Left renal pelvis (tissue), 4 donors: ENCODE data around the gene NCAPD2. TPM values are rescaled to one million over a fixed set of nuclear protein-coding genes. Genes with fewer than 3 reads are reported as not detected.

Source experiments
- DNase-seq, 4 donors: peaks; one replicate each; pipeline ENCODE4 v3.0.0-alpha.2; 2013; ENCODE audit warnings: low read depth in 4 of 4, low spot score in 3 of 4
- polyA plus RNA-seq, 4 donors: library from polyadenylated mRNA; unstranded; fragments of 120-200 nt; gene quantifications; one replicate each; pipeline ENCODE4 v1.2.1, GENCODE V29; 2013; ENCODE audit not compliant: insufficient read length in 4 of 4

NCAPD2 gene
- polyA plus RNA-seq, 4 donors, result 52.6 to 63.6 (median 61.8) TPM

GRCh38 chr12:6560501-6561205, 66.8 kb downstream of the NCAPD2 start:
- DNase-seq, result no peak

- DNase-seq, result no peak
These were observed 69.0 kb downstream of the NCAPD2 start for GRCh38 chr12:6562881-6563280.

GRCh38 chr12:6563448-6564050, 69.6 kb downstream of the NCAPD2 start:
- DNase-seq, result no peak

GRCh38 chr12:6567112-6567670, 73.3 kb downstream of the NCAPD2 start:
- DNase-seq, result no peak

- DNase-seq, result no peak
These were observed 75.4 kb downstream of the NCAPD2 start for GRCh38 chr12:6569312-6569711.

GRCh38 chr12:6569786-6570185, 75.9 kb downstream of the NCAPD2 start:
- DNase-seq, result no peak

- DNase-seq, result no peak
These were observed 76.5 kb downstream of the NCAPD2 start for GRCh38 chr12:6570264-6570887.

GRCh38 chr12:6573001-6573400, 79.1 kb downstream of the NCAPD2 start:
- no peak for DNase-seq

GRCh38 chr12:6574576-6575295, 80.8 kb downstream of the NCAPD2 start:
- DNase-seq, result no peak

- DNase-seq, result no peak
These were observed 81.7 kb downstream of the NCAPD2 start for GRCh38 chr12:6575648-6576047.

Other genes with a start within 250 kb of the NCAPD2 start
- gene PLEKHG6, start 183.4 kb upstream of the NCAPD2 start, polyA plus RNA-seq, result 1 to 10 TPM; 1.1 to 7.5 (median 4.7) TPM
- 100 to 1,000 TPM in 2 of 4 donors, 10 to 100 TPM in 2; 82.1 to 173 (median 109) TPM for gene TNFRSF1A, start 152.0 kb upstream of the NCAPD2 start, polyA plus RNA-seq
- 10 to 100 TPM; 12.6 to 77.8 (median 68.9) TPM for gene SCNN1A, start 118.5 kb upstream of the NCAPD2 start, polyA plus RNA-seq
- gene LTBR, start 109.9 kb upstream of the NCAPD2 start, polyA plus RNA-seq, result 10 to 100 TPM; 56.2 to 71.2 (median 61.7) TPM
- gene CD27, start 49.1 kb upstream of the NCAPD2 start, polyA plus RNA-seq, result 1 to 10 TPM in 3 of 4 donors, under 1 TPM in 1; 0.82 to 1.6 (median 1.2) TPM
- 10 to 100 TPM; 11.4 to 23.1 (median 16.9) TPM for gene TAPBPL, start 42.1 kb upstream of the NCAPD2 start, polyA plus RNA-seq
- 10 to 100 TPM; 10.1 to 11.9 (median 10.5) TPM for gene VAMP1, start 23.4 kb upstream of the NCAPD2 start, polyA plus RNA-seq
- 100 to 1,000 TPM; 143 to 185 (median 168) TPM for gene MRPL51, start 840 bp upstream of the NCAPD2 start, polyA plus RNA-seq
- 1,000 to 10,000 TPM; 1,094 to 2,101 (median 1,851) TPM for gene GAPDH, start 40.4 kb downstream of the NCAPD2 start, polyA plus RNA-seq
- 10 to 100 TPM; 11.8 to 23.9 (median 17.7) TPM for gene IFFO1, start 61.9 kb downstream of the NCAPD2 start, polyA plus RNA-seq
- 10 to 100 TPM; 19.7 to 36.1 (median 26.3) TPM for gene NOP2, start 74.2 kb downstream of the NCAPD2 start, polyA plus RNA-seq
- gene CHD4, start 113.3 kb downstream of the NCAPD2 start, polyA plus RNA-seq, result 100 to 1,000 TPM; 176 to 296 (median 281) TPM
- 1 to 10 TPM; 1.1 to 2.2 (median 1.4) TPM for gene LPAR5, start 141.9 kb downstream of the NCAPD2 start, polyA plus RNA-seq
- 1 to 10 TPM; 3.1 to 6.8 (median 3.9) TPM for gene ACRBP, start 153.3 kb downstream of the NCAPD2 start, polyA plus RNA-seq
- 100 to 1,000 TPM in 3 of 4 donors, 10 to 100 TPM in 1; 96.8 to 126 (median 114) TPM for gene ING4, start 169.0 kb downstream of the NCAPD2 start, polyA plus RNA-seq
- gene ZNF384, start 195.3 kb downstream of the NCAPD2 start, polyA plus RNA-seq, result 10 to 100 TPM; 75.0 to 94.3 (median 87.7) TPM
- 10 to 100 TPM; 10.4 to 16.3 (median 14.3) TPM for gene PIANP, start 206.7 kb downstream of the NCAPD2 start, polyA plus RNA-seq
- gene COPS7A, start 229.9 kb downstream of the NCAPD2 start, polyA plus RNA-seq, result 10 to 100 TPM; 57.7 to 68.9 (median 66.8) TPM